Esophagus muscularis mucosa (tissue), 4 donors: ENCODE data around the gene SFXN4.

ENCODE experiments used
- EP300 ChIP-seq: sonication (generic); formaldehyde crosslinking; IDR thresholded peaks from one replicate; pipeline ENCODE4 v1.6.1; 2017; ENCODE audit warnings: antibody characterized with exemption
- POLR2AphosphoS5 ChIP-seq, 2 donors: sonication (generic); formaldehyde crosslinking; IDR thresholded peaks; one replicate each; pipeline ENCODE4 v1.6.1; 2017; ENCODE audit warnings: antibody characterized with exemption in 2 of 2
- TF ChIP-seq, protein P1 (sequence below), 3 experiments: fragments of 200-600 bp in 2 of 3; fragments of 450-650 bp in 1 of 3; sonication (generic) in 2 of 3; IDR thresholded peaks; one replicate each; pipeline ENCODE4 v1.5.1; 2017 to 2019; ENCODE audit warnings: antibody characterized with exemption in 3 of 3, mild to moderate bottlenecking in 2 of 3, moderate library complexity in 1 of 3

DNA sequence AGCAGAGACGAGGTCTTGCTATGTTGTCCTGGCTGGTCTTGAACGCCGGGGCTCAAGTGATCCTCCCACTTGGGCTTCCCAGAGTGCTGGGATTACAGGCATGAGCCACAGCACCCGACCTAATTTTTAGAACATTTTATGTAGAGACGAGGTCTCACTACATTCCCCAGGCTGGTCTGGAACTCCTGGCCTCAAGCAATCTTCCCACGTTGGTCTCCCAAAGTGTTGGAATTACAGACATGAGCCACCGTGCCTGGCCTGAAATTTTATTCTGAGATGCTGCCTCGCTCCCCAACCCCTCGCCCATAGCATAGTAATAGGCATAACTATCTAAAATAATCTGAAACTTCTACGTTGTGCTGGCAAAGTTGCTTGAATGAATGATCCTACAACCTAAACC, 21.9 kb downstream of the SFXN4 start:
- TF ChIP-seq POLR2AphosphoS5 (IDR thresholded peaks at IDR 0.05) (no peak), EP300 (no peak)
- TF ChIP-seq, protein P1, sequence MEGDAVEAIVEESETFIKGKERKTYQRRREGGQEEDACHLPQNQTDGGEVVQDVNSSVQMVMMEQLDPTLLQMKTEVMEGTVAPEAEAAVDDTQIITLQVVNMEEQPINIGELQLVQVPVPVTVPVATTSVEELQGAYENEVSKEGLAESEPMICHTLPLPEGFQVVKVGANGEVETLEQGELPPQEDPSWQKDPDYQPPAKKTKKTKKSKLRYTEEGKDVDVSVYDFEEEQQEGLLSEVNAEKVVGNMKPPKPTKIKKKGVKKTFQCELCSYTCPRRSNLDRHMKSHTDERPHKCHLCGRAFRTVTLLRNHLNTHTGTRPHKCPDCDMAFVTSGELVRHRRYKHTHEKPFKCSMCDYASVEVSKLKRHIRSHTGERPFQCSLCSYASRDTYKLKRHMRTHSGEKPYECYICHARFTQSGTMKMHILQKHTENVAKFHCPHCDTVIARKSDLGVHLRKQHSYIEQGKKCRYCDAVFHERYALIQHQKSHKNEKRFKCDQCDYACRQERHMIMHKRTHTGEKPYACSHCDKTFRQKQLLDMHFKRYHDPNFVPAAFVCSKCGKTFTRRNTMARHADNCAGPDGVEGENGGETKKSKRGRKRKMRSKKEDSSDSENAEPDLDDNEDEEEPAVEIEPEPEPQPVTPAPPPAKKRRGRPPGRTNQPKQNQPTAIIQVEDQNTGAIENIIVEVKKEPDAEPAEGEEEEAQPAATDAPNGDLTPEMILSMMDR (IDR thresholded peaks at IDR 0.05), result no peak
